Measurements from ENCODE around the gene KRT86. TPM values are rescaled to one million over a fixed set of nuclear protein-coding genes. Genes with fewer than 3 reads are reported as not detected.

The KRT86 gene
- total RNA-seq, 1 experiment from 2014 or later = 2.7 TPM

GRCh38 chr12:52305921-52306705, 31.7 kb downstream of the KRT86 start:
- Histone ChIP-seq H3K9me2 (ENCODE audit: insufficient read depth) (no peaks in the 10 kb centered on the region), H3K4me1 (replicated peaks; ENCODE audit: insufficient read depth) (peaks cover 19% of the 10 kb centered on the region), H2AFZ (no peak overlapping the region), H3K79me2 (ENCODE audit: low read depth) (no peaks in the 10 kb centered on the region), H3K4me2 (no peak overlapping the region), H3K36me3 (ENCODE audit: low read depth) (no peaks in the 10 kb centered on the region), H3K27me3 (ENCODE audit: insufficient read depth, low read depth) (no peaks in the 10 kb centered on the region), H3K4me3 (no peak overlapping the region), H3F3A (ENCODE audit: insufficient read depth, low read depth) (peaks cover 4% of the 10 kb centered on the region; the same call in 1 of the 2 replicates), H3K9me3 (ENCODE audit: insufficient read depth, low read depth) (no peaks in the 10 kb centered on the region), H4K20me1 (ENCODE audit: insufficient read depth) (no peaks in the 10 kb centered on the region), H3K27ac (no peak overlapping the region)
- POLR2A ChIA-PET (ENCODE audit: unreplicated experiment) = interaction anchor here (0.6 kb wide), 3 partner anchors 14 to 274 kb away, joined by 4 to 9 read pairs (median 7); no protein-coding TSS in a partner anchor
- no peak for DNase-seq
- TF ChIP-seq CTCF (conservative IDR thresholded peaks at IDR 0.05) (peak; percentile 48), EZH2 (IDR thresholded peaks at IDR 0.05; ENCODE audit: low read depth) (no peak)
- intact Hi-C loops (cut with micrococcal nuclease; ENCODE audit: unreplicated experiment) = no loop called here
- BruUV-seq (replicated peaks) = no TSS peak
- CTCF ChIA-PET = interaction anchor here (0.5 to 1.4 kb wide), 3 partner anchors 13 to 26 kb away, joined by 3 to 6 read pairs (median 4); no protein-coding TSS in a partner anchor

DNA sequence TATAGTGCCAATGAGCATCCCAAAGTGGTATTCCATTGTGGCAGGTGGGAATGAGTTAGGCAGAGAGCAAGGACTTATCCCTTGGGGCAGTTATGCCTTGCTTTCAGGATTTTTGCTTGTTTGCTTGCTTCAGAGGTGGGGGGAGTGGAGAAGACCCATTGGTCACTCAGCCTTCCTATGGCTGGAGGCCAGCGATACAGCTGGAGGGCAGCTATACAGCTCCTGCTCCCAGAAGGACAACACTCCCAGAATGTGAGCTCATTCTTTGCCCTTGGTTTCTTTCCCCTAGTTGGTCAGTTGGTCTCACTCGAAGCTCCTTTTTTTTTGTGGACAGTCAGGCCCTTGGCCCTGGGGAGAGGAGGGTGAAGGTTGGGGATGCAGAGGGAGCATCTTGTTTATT, 32.3 kb downstream of the KRT86 start:
- intact Hi-C loops (cut with micrococcal nuclease; ENCODE audit: unreplicated experiment) = no loop called here
- Histone ChIP-seq H3K4me1 (replicated peaks; ENCODE audit: insufficient read depth) (peaks cover 19% of the 10 kb centered on the region), H3K9me2 (ENCODE audit: insufficient read depth) (no peaks in the 10 kb centered on the region), H3K79me2 (ENCODE audit: low read depth) (no peaks in the 10 kb centered on the region), H3K9me3 (ENCODE audit: insufficient read depth, low read depth) (no peaks in the 10 kb centered on the region), H3K27ac (no peak overlapping the region), H2AFZ (no peak overlapping the region), H3K4me3 (no peak overlapping the region), H4K20me1 (ENCODE audit: insufficient read depth) (no peaks in the 10 kb centered on the region), H3K27me3 (ENCODE audit: insufficient read depth, low read depth) (no peaks in the 10 kb centered on the region), H3K4me2 (no peak overlapping the region), H3F3A (ENCODE audit: insufficient read depth, low read depth) (peaks cover 4% of the 10 kb centered on the region; the same call in 1 of the 2 replicates), H3K36me3 (ENCODE audit: low read depth) (no peaks in the 10 kb centered on the region)
- no peak for DNase-seq
- CTCF ChIA-PET = interaction anchor here (0.5 to 1.4 kb wide), 4 partner anchors 12 to 95 kb away, joined by 3 to 6 read pairs (median 4); no protein-coding TSS in a partner anchor
- POLR2A ChIA-PET (ENCODE audit: unreplicated experiment) = interaction anchor here (0.6 kb wide), 3 partner anchors 14 to 274 kb away, joined by 4 to 9 read pairs (median 7); no protein-coding TSS in a partner anchor
- BruUV-seq (replicated peaks) = no TSS peak
- TF ChIP-seq CTCF (conservative IDR thresholded peaks at IDR 0.05) (no peak), EZH2 (IDR thresholded peaks at IDR 0.05; ENCODE audit: low read depth) (no peak)

- no peaks in the 10 kb centered on the region for H3K9me2 ChIP-seq (ENCODE audit: insufficient read depth)
- no peak overlapping the region for H3K27ac ChIP-seq
- peak overlapping the region; percentile 71 for H3K4me3 ChIP-seq
- H3F3A ChIP-seq (ENCODE audit: insufficient read depth, low read depth) = peaks cover 4% of the 10 kb centered on the region; the same call in 1 of the 2 replicates
- peak overlapping the region; percentile 76 for H2AFZ ChIP-seq
- H3K4me2 ChIP-seq = peak overlapping the region; percentile 94
- H3K79me2 ChIP-seq (ENCODE audit: low read depth) = no peaks in the 10 kb centered on the region
- ChIA-PET POLR2A (ENCODE audit: unreplicated experiment) (interaction anchor here (0.6 to 0.9 kb wide), 4 partner anchors 27 to 163 kb away, joined by 3 to 9 read pairs (median 6); no protein-coding TSS in a partner anchor), CTCF (interaction anchor here (0.6 to 1.5 kb wide), 6 partner anchors 10 to 774 kb away, joined by 3 to 10 read pairs (median 4); no protein-coding TSS in a partner anchor)
- DNase-seq = peak; percentile 49 to 75
- no peaks in the 10 kb centered on the region for H4K20me1 ChIP-seq (ENCODE audit: insufficient read depth)
- no peaks in the 10 kb centered on the region for H3K27me3 ChIP-seq (ENCODE audit: insufficient read depth, low read depth)
- TF ChIP-seq EZH2 (IDR thresholded peaks at IDR 0.05; ENCODE audit: low read depth) (no peak), CTCF (conservative IDR thresholded peaks at IDR 0.05) (no peak)
- no peaks in the 10 kb centered on the region for H3K9me3 ChIP-seq (ENCODE audit: insufficient read depth, low read depth)
- H3K4me1 ChIP-seq (replicated peaks; ENCODE audit: insufficient read depth) = peaks cover 19% of the 10 kb centered on the region
- H3K36me3 ChIP-seq (ENCODE audit: low read depth) = no peaks in the 10 kb centered on the region
- intact Hi-C loops (cut with micrococcal nuclease; ENCODE audit: unreplicated experiment) = no loop called here
- BruUV-seq (replicated peaks) = TSS peak; percentile 53
Measured at GRCh38 chr12:52307836-52308805, 33.7 kb downstream of the KRT86 start.

Measured in PC-9 (cell line).